K562 (cell line): ENCODE data around the gene SPNS2. TPM values are rescaled to one million over a fixed set of nuclear protein-coding genes. Genes with fewer than 3 reads are reported as not detected.

Source experiments
- ATAC-seq: fragments of 200-7000 bp; cut with Tn5 transposase; 3 replicates; pipeline ENCODE4 v1.9.1; 2020; ENCODE audit warnings: moderate library complexity
- BruUV-seq: library from RNA; stranded (reverse); fragments of 400-500 nt; replicated peaks from 2 replicates; lab custom pipeline; 2021; lab: Mats Ljungman, UMichigan
- CTCF ChIA-PET: fragments of 300-600 bp; formaldehyde crosslinking; extraction: SDS; loops from one replicate; lab custom pipeline; 2021; ENCODE audit warnings: low intra/inter-chr PET ratio; lab: Yijun Ruan, JAX
- POLR2A ChIA-PET: fragments of 300-600, 350-650 bp; sonication (Branson Sonifier 250); formaldehyde crosslinking; extraction: SDS; loops from one replicate; lab custom pipeline; 2021; ENCODE audit warnings: antibody characterized with exemption, inconsistent platforms; lab: Yijun Ruan, JAX
- DNase-seq, 4 experiments: peaks; one replicate each; pipeline versions ENCODE4 v3.0.0 to v3.0.0-alpha.2; 2011 to 2018; ENCODE audit warnings: low spot score in 3 of 4, mixed read lengths in 3 of 4; ENCODE audit errors: extremely low read depth in 1 of 4
- FAIRE-seq: peaks from 2 replicates; lab custom pipeline; 2011; peaks lifted over from hg19 to GRCh38; lab: Jason Lieb, UNC
- H2AFZ ChIP-seq: 2 replicates; pipeline ENCODE4 v1.6.0; 2011; ENCODE audit warnings: low read depth, low read length, control low read depth, inconsistent platforms
- H3K27ac ChIP-seq: fragments of 200-600 bp; 3 replicates; pipeline ENCODE4 v1.8.0; 2011; ENCODE audit warnings: low read depth, mild to moderate bottlenecking, control low read depth, inconsistent platforms, low read length, moderate library complexity, mixed read lengths; ENCODE audit errors: extremely low read depth
- H3K27me3 ChIP-seq, 2 experiments: fragments of 300-600 bp in 1 of 2; 2 replicates in 1 of 2; 3 replicates in 1 of 2; pipeline versions ENCODE4 v1.6.0 to v1.8.0; 2011; ENCODE audit warnings: inconsistent platforms in 2 of 2, low read length in 2 of 2, mild to moderate bottlenecking in 1 of 2, mixed read lengths in 1 of 2, moderate library complexity in 1 of 2; ENCODE audit not compliant: control insufficient read depth in 2 of 2, insufficient read depth in 2 of 2
- H3K36me3 ChIP-seq: fragments of 300-600 bp; 3 replicates; pipeline ENCODE4 v1.8.0; 2011; ENCODE audit warnings: mild to moderate bottlenecking, low read length, inconsistent platforms; ENCODE audit not compliant: control insufficient read depth, insufficient read depth
- H3K4me1 ChIP-seq, 2 experiments: fragments of 200-600 bp in 1 of 2; replicated peaks in 1 of 2; 2 replicates in 1 of 2; 3 replicates in 1 of 2; pipeline versions ENCODE4 v1.5.1 to v1.8.0; 2011; ENCODE audit warnings: inconsistent platforms in 2 of 2, low read length in 2 of 2, mild to moderate bottlenecking in 1 of 2, mixed read lengths in 1 of 2, moderate library complexity in 1 of 2; ENCODE audit not compliant: control insufficient read depth in 2 of 2, insufficient read depth in 2 of 2
- H3K4me2 ChIP-seq: 2 replicates; pipeline ENCODE4 v1.6.1; 2011; ENCODE audit warnings: low read length, control low read depth, inconsistent platforms, mixed read lengths; ENCODE audit not compliant: insufficient read depth
- H3K4me3 ChIP-seq: fragments of 200-600 bp; sonication (generic), shearing (Covaris generic); 2 replicates; pipeline ENCODE4 v1.5.1; 2016; ENCODE audit warnings: control low read depth, inconsistent platforms
- H3K79me2 ChIP-seq: fragments of 200-600 bp; 3 replicates; pipeline ENCODE4 v1.8.0; 2011; ENCODE audit warnings: low read length, inconsistent platforms; ENCODE audit not compliant: control insufficient read depth, insufficient read depth
- H3K9ac ChIP-seq, 2 experiments: 2 replicates each; pipeline versions ENCODE4 v1.6.0 to v1.6.1; 2011; ENCODE audit warnings: low read depth in 2 of 2, low read length in 2 of 2, control low read depth in 1 of 2, inconsistent platforms in 1 of 2, mild to moderate bottlenecking in 1 of 2, mixed read lengths in 1 of 2; ENCODE audit not compliant: insufficient read depth in 1 of 2
- H3K9me1 ChIP-seq: one replicate; pipeline ENCODE4 v1.6.0; 2011; ENCODE audit warnings: inconsistent platforms, mild to moderate bottlenecking, low read length, moderate library complexity; ENCODE audit not compliant: control insufficient read depth, insufficient read depth
- H3K9me3 ChIP-seq: replicated peaks from 2 replicates; pipeline ENCODE4 v1.5.1; 2011; ENCODE audit warnings: low read depth, low read length, inconsistent platforms; ENCODE audit not compliant: control insufficient read depth, insufficient read depth
- H4K20me1 ChIP-seq: replicated peaks from 2 replicates; pipeline ENCODE4 v1.6.1; 2011; ENCODE audit warnings: low read length, inconsistent platforms, mixed read lengths; ENCODE audit not compliant: control insufficient read depth, insufficient read depth
- CBX3 ChIP-seq, 2 experiments: IDR thresholded peaks; 1 replicate in 1 of 2; 2 replicates in 1 of 2; pipeline ENCODE4 v1.6.1; 2012; ENCODE audit warnings: inconsistent platforms in 2 of 2, low read length in 2 of 2, borderline replicate concordance in 1 of 2, control low read depth in 1 of 2
- CCAR2 ChIP-seq: fragments of 200-400 bp; formaldehyde crosslinking; IDR thresholded peaks from 2 replicates; pipeline ENCODE4 v1.6.1; 2017; ENCODE audit warnings: mild to moderate bottlenecking, low read depth, low read length
- DPF2 ChIP-seq: fragments of 450-650 bp; IDR thresholded peaks from 2 replicates; pipeline ENCODE4 v1.6.1; 2016
- HEY1 ChIP-seq: fragments of 250-450 bp; sonication (Bioruptor Pico); IDR thresholded peaks from 2 replicates; pipeline ENCODE4 v1.5.0; 2020; ENCODE audit warnings: mild to moderate bottlenecking, moderate library complexity, borderline replicate concordance
- HNRNPL ChIP-seq: fragments of 200-400 bp; formaldehyde crosslinking; IDR thresholded peaks from 2 replicates; pipeline ENCODE4 v1.6.1; 2017; ENCODE audit warnings: low read depth, mild to moderate bottlenecking, low read length
- IRF2 ChIP-seq: sonication (generic); formaldehyde crosslinking; IDR thresholded peaks from 2 replicates; pipeline ENCODE4 v1.8.1; 2022; ENCODE audit warnings: mild to moderate bottlenecking, missing genetic modification reagents
- MBD1 ChIP-seq: fragments of 250-450 bp; sonication (Bioruptor Pico); IDR thresholded peaks from 2 replicates; pipeline ENCODE4 v1.8.0; 2022; ENCODE audit warnings: inconsistent platforms
- NR2F6 ChIP-seq: fragments of 450-650 bp; formaldehyde crosslinking; IDR thresholded peaks from 2 replicates; pipeline ENCODE4 v1.4.0; 2020; ENCODE audit warnings: mild to moderate bottlenecking
- POU5F1 ChIP-seq: fragments of 150-350 bp; IDR thresholded peaks from 2 replicates; pipeline ENCODE4 v1.6.1; 2014; ENCODE audit warnings: borderline replicate concordance, low read length, low read depth, mild to moderate bottlenecking; ENCODE audit not compliant: partially characterized antibody
- PRMT5 ChIP-seq: sonication (generic); formaldehyde crosslinking; IDR thresholded peaks from 2 replicates; pipeline ENCODE4 v1.5.0; 2020; ENCODE audit warnings: missing genetic modification reagents
- TCF7L2 ChIP-seq: fragments of 150-350 bp; IDR thresholded peaks from 2 replicates; pipeline ENCODE4 v1.6.1; 2016; ENCODE audit warnings: low read depth, mild to moderate bottlenecking, low read length, moderate library complexity
- TFAM ChIP-seq: fragments of 250-450 bp; sonication (Bioruptor Pico); conservative IDR thresholded peaks from 2 replicates; pipeline ENCODE4 v1.5.0; 2021; ENCODE audit warnings: mild to moderate bottlenecking, moderate library complexity
- ZNF445 ChIP-seq: fragments of 250-450 bp; sonication (Bioruptor Pico); IDR thresholded peaks from 2 replicates; pipeline ENCODE4 v1.4.0; 2020; ENCODE audit warnings: low read depth, mild to moderate bottlenecking, moderate library complexity
- ZNF512 ChIP-seq: IDR thresholded peaks from 2 replicates; pipeline ENCODE4 v1.6.1; 2016; ENCODE audit warnings: missing genetic modification characterization, missing compliant biosample characterization
- WGBS: fragments of 100-300 bp; shearing (Covaris generic); methylation state at CpG from one replicate; pipeline ENCODE4 v1.1.6; 2016; ENCODE audit warnings: low coverage, mixed read lengths; ENCODE audit not compliant: insufficient coverage; ENCODE audit errors: missing lambda C conversion rate; 5-methylcytosine and 5-hydroxymethylcytosine counted together
- in situ Hi-C: fragments of 300-500 bp; cut with MboI; formaldehyde crosslinking; loops from 4 replicates; pipeline ENCODE4 v1.15.0; 2018; ENCODE audit warnings: inconsistent platforms, mixed read lengths
- intact Hi-C: fragments of 100-400 bp; cut with micrococcal nuclease; formaldehyde crosslinking; loops from 2 replicates; pipeline ENCODE4 v1.14.2; 2022
- polyA plus RNA-seq, 8 experiments: library from polyadenylated mRNA; depleted of rRNA in 4 of 8; stranded (reverse) in 5 of 8; unstranded in 3 of 8; fragments of >200 nt; fragmentation: Nextera tagmentation in 2 of 8; fragmentation: Illumina TruSeq in 1 of 8; extraction: Ambion mirVana in 2 of 8; extraction: Trizol in 1 of 8; gene quantifications; 2 replicates each; pipeline versions ENCODE4 v1.2.1 to v1.2.3, GENCODE V29; 2011 to 2014; ENCODE audit warnings: inconsistent platforms in 1 of 8, missing spikeins in 1 of 8
- total RNA-seq, 7 experiments: library from RNA; depleted of rRNA in 6 of 7; stranded (reverse); fragments of >200 nt in 6 of 7; fragmentation: Illumina TruSeq in 2 of 7; extraction: Trizol in 2 of 7; gene quantifications; 2 replicates each; pipeline versions ENCODE4 v1.2.1 to v1.2.3, GENCODE V29; 2011 to 2021; ENCODE audit warnings: low replicate concordance in 1 of 7
- TF ChIP-seq, protein P1 (sequence below): fragments of 450-650 bp; formaldehyde crosslinking; IDR thresholded peaks from 2 replicates; pipeline ENCODE4 v1.4.0; 2020; ENCODE audit warnings: mild to moderate bottlenecking, moderate library complexity

The SPNS2 gene
- total and polyA plus RNA-seq, 9 of the 15 experiments (the other 6 are each of a cell fraction or from before 2014, with no cell fraction given), result 0.06 TPM; not detected in 8

GRCh38 chr17:4560837-4561256 is 62.2 kb downstream of the SPNS2 start (continued):
- TF ChIP-seq HNRNPL, result no peak

DNA sequence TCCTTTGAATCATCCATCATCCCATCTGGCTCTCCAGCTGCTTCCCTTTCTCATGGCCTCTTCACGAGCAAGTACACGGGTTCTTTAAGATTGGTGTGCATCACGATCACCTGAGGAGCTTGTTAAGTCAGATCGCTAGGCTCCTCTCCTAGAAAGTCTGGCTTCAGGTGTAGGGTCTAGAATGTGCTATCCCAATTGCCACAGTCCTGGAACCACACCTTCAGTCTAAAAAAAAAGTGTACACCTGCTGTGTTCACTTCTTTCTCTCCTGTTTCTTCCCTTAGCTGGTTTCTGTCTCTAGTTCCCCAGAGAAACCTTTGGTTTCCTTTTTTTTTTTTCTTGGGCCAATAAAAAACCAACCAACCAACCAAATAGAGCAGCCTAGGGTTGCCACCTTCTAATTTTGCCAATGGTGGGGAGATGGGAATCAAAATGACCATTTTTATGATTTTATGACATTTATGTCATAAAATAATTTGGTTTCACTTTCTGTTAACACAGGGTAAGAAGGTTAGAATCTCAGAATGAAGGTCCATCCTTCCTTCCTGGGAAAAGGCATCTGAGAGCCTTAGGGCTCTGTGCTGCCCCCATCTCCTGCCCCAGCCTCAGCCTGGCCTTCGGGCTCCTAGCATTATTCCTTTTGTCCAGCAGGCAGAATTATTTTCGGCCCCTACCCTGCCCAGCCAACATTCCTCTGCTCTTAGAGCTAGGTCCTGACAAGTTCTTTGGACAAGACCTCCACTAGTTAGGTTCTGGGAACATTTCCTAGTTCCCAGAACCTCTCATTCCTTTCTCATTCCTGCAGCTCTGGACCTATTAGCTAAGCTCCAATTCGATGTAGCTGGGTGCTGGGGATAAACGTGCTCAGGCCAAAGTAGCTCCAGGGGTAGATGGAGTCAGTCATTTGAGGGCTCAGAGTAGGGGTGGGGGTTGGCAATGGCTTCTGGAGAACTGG is 63.6 kb downstream of the SPNS2 start:
- Histone ChIP-seq H3K27me3 (no peaks in the 10 kb centered on the region), H3K9me1 (no peaks in the 10 kb centered on the region), H3K4me1 (peaks cover 0 to 5% of the 10 kb centered on the region in 2 experiments; a peak in 2 of 5 replicates), H2AFZ (no peak overlapping the region), H3K9ac (peak overlapping the region in 1 of 2 experiments; percentile 26; a peak in 1 of 4 replicates), H3K9me3 (no peaks in the 10 kb centered on the region), H3K4me2 (no peak overlapping the region; the same call in 1 of the 2 replicates), H4K20me1 (no peaks in the 10 kb centered on the region), H3K27ac (no peak overlapping the region), H3K79me2 (no peaks in the 10 kb centered on the region), H3K36me3 (no peaks in the 10 kb centered on the region), H3K4me3 (no peak overlapping the region)
- intact Hi-C loops (loop anchor here (10.0 kb wide), 1 partner anchor 143 kb away; the partner anchor contains the start of gene PELP1), in situ Hi-C loops (no loop called here)
- WGBS, result 3% methylated on average over 8 of the region's 8 CpGs
- ATAC-seq, result no peak
- no TSS peak for BruUV-seq
- no peak for FAIRE-seq
- no peak for DNase-seq
- POLR2A ChIA-PET, result interaction anchor here (0.7 to 1.0 kb wide), 2 partner anchors 33 to 37 kb away, joined by 3 to 4 read pairs; no protein-coding TSS in a partner anchor
- CTCF ChIA-PET, result no interaction called here
- TF ChIP-seq CBX3 (IDR thresholded peaks at IDR 0.05; ENCODE audit: borderline replicate concordance in 1 of 2, low read length in 2 of 2) (no peak), PRMT5 (CRISPR knock-in tag) (no peak), NR2F6 (no peak), MBD1 (CRISPR knock-in tag) (no peak), ZNF512 (tag) (no peak), TFAM (CRISPR knock-in tag) (no peak), ZNF445 (no peak), IRF2 (CRISPR knock-in tag) (no peak), CCAR2 (no peak), POU5F1 (no peak), TCF7L2 (no peak), DPF2 (no peak), HEY1 (CRISPR knock-in tag) (no peak)
- TF ChIP-seq, protein P1, sequence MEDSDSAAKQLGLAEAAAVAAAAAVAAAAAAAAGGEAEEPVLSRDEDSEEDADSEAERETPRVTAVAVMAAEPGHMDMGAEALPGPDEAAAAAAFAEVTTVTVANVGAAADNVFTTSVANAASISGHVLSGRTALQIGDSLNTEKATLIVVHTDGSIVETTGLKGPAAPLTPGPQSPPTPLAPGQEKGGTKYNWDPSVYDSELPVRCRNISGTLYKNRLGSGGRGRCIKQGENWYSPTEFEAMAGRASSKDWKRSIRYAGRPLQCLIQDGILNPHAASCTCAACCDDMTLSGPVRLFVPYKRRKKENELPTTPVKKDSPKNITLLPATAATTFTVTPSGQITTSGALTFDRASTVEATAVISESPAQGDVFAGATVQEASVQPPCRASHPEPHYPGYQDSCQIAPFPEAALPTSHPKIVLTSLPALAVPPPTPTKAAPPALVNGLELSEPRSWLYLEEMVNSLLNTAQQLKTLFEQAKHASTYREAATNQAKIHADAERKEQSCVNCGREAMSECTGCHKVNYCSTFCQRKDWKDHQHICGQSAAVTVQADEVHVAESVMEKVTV (CRISPR knock-in tag), result no peak
